CD4-positive, alpha-beta T cell treated with Interleukin-17A for 4 hours (primary cell): Measurements from ENCODE around the gene TMEM272.

Experiments
- DNase-seq: peaks from one replicate; pipeline ENCODE4 v3.0.0-alpha.2; 2020; ENCODE audit warnings: mixed read lengths

TMEM272 gene

GRCh38 chr13:51803422-51804294 lies 41.3 kb downstream of the TMEM272 start, which contains the start of gene DHRS12:
Gene DHRS12, minus strand, starts transcription at chr13:51804163. Its CDS starts 4,504 bp downstream, at chr13:51799659.
- peak; percentile 88 for DNase-seq

DNA sequence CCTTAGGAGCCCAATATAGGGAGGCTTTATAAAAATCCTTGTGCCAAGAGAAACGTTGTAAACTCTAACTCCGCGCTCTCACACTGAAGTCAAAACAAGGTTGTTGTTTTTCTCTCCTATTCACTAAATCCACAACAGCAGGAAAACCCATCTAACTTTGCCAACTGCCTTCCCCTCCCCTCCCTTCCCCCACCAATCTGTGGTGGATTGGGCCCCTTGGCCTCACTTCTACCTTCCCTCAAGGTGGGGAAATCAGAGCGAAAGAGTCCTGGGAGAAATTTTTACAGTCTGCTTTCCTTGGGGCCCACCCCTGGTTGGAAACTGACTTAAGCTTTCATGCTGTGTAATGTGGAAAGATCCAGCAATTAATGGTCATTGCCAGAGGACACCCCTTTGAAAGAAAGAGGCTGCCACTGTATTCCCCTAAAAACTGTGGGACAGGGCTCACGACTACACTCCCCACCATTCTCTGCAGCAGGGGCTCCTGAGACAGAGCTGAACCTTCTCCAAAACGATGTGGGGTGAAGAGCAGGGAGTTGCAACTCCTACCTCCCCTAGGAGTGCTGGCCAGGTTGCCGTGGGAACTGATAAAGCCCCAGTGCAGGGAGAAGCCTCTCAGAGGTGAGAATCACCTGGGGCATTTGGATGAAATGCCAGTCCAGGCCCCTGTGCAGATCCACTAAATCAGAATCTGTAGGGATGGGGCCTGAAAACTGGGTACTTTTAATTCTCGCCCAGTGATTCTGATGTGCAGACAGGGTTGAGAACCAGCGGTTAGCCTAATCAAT lies 42.2 kb downstream of the TMEM272 start:
- no peak for DNase-seq

GRCh38 chr13:51801631-51802099 lies 43.3 kb downstream of the TMEM272 start:
- no peak for DNase-seq

DNA sequence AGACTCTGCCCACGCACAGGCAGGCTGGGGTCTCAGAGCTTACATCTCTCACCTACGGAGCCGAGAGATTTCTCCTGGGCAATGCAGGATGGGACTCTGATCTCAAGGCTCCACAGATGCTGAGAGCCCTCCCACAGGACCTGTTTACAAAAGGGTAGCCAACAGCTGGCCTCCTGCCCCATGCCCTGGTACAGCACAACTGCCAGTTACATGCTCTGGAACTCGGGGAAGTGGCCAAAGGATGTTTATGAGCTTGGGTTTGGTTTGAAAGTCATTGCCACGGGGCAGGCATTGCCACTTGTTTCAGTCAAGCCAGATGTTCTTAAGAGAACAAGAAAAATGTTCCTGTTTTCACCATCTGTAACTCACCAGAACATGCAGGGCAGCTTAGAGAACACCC lies 44.5 kb downstream of the TMEM272 start:
- no peak for DNase-seq

- no peak for DNase-seq
These were observed 45.7 kb downstream of the TMEM272 start for GRCh38 chr13:51799261-51799660.

DNA sequence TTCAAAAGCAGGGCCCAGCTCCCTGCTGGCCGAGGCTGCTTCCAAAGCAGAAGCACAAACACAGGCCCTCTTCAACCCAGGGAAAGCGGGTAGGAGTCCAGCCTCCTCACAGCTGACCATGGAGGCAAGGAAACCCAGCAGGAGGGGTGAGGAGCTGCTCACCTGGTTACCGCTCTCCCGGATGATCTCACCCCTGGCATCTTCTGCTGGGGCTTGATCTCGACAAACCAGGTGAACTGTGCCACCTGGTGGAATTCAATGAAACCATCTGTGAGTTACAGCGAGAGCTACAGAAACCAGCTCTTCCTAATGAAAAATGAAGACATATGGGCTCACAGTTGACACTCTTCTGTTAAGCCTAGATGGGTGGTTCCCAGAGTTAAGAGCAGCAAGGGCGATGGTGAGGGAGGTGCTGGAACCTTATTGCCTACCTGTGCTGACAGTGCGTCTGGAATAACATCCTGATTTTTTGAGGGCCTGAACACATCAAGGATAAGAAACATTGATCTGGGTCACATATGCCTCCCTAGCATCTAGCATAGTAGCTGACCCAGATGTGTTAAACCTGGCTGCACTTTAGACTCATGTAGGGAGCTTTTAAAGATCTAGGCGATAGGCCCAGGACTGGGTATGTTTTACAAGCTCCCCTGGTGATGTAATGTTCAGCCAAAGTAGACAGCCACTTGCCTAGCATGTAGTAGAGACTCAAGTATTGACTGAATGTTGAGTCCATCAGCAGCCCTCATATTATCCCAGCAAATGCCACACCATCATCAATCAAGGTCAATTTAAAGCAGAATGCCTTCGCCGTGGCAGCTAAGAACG lies 47.1 kb downstream of the TMEM272 start:
- peak; percentile 71 for DNase-seq

GRCh38 chr13:51796546-51796945 lies 48.4 kb downstream of the TMEM272 start:
- no peak for DNase-seq

DNA sequence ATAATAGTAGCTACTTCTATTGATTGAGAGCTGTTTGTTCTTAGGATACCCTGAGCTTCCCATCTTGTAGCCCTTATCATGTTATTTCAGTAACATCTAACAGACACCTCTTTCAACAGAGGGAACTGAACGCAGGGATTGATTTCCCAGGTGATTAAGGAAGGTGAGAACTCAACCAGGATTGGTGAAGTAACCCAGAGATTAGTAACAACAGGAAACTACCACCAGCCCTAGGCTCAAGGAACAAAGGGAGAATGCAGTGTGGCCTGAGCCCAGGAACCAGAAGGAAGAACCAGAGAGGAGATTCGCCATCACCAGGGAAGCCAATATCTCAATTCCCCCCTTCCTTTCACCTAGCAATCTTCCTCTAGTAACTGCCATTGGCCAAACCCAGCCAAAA lies 49.6 kb downstream of the TMEM272 start:
- no peak for DNase-seq

- DNase-seq, result no peak
These were observed 50.0 kb downstream of the TMEM272 start for GRCh38 chr13:51794964-51795363.

DNA sequence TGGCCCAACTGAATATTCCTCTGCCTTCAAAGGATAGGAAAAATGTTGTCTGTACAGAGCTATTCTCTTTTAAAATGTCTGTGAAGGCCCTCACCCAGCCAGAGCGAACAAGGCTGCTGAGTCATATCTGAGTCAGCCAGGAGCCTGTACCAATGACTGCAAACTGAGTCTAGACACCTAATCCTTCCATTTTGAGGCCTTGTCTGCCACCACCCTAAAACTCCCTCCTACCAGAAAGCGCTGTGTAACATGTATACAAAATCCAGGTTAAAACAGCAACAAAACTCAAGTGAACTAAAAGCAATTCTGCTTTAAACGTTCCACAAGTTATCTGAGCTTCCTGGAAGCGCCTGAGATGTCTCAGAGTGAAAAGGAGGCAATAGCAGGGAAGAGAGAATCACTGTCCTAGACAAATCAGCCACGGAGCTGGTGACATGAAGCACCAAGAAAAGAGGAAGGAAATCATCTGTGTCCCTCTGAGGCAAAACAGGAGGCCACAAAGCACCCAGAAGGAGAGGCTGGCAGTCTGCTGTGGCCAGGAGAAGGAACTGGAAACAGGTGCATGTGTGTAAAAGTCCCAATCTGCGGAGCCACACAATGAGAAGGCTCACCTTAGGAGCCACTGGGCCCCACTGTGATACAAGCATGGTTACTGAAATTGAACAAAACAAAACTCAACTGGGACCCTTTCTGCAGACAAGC lies 51.3 kb downstream of the TMEM272 start:
- peak; percentile 31 for DNase-seq

- DNase-seq, result no peak
These were observed 58.3 kb downstream of the TMEM272 start for GRCh38 chr13:51786425-51787265.

- no peak for DNase-seq
These were observed 59.1 kb downstream of the TMEM272 start for GRCh38 chr13:51785712-51786424.

DNA sequence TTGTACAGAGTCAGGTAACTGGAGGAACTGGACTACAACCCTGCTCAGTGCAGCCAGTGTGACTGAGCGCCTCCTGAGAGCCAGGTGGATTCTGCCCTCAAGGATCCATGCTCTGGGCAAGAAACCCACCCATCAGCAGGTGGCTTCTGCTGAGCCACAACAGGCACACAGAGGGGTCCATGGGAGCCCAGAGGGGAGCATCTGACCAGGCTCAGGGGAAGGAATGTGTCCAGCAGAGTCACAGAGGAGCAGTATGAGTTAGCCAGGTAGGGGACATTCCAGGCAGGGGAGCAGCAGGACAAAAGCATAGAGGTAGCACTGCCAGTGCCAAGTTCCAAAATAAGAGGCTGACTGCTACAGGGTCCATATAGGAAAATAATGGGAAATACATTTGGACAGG lies 60.9 kb downstream of the TMEM272 start:
- no peak for DNase-seq

DNA sequence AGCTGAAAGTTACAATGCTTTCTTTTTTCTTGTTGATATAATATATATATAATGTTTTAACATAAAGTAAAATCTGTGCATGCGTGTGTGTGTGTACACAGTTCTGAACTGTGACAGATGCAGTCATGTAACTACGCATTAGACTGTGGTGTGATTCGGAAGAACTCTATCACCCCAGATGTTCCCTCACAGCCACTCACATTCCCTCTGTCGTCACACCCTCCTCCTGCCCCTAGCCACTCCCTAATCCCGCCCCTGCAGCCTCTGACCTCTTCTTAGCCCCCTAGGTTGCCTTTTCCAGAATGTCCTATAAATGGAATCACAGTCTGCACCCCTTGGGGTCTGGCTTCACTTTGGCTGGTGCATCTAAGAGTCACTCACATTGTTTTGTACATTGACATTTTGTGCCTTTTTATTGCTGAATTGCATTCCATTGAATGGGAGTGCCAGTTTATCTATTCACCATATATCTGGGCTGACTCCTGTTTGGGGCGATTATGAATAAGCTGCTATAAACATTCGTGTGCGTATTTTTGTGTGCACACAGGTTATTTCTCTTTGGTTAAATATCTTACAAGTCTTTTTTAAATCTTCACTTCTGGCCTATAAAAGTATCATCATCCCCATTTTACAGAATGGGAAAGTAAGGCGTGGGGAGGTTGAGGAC lies 61.4 kb downstream of the TMEM272 start:
- DNase-seq, result no peak

GRCh38 chr13:51782026-51782710 lies 62.8 kb downstream of the TMEM272 start:
- no peak for DNase-seq

- DNase-seq, result no peak
These were observed 63.5 kb downstream of the TMEM272 start for GRCh38 chr13:51781246-51782022.

DNA sequence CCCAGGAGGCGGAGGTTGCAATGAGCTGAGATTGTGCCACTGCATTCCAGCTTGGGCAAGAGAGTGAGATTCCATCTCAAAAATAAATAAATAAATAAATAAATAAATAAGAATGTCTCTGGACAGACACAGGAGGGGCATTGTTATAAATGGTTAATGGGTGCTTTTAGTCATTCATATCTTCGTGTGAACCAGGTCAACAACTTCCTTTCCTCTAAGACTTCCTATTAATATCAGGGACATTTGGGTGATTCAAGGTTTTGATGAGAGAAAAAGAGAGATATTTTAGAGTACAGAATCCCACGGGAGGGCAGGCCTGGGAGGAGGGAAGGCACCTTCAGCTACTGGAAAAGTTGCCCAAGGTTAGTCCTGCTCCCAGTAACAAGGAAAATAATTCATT lies 64.9 kb downstream of the TMEM272 start:
- no peak for DNase-seq

GRCh38 chr13:51778392-51778791 lies 66.6 kb downstream of the TMEM272 start:
- no peak for DNase-seq

- DNase-seq, result no peak
These were observed 67.1 kb downstream of the TMEM272 start for GRCh38 chr13:51777921-51778320.
